GM12865 (cell line): Measurements from ENCODE around the gene HECW1.
"Not testable (repeated sequence)": the region's sequence is repeated elsewhere in the genome, so short reads cannot be mapped to it uniquely, and the experiment has no call there.

Source experiments
- DNase-seq: peaks from one replicate; pipeline ENCODE4 v3.0.0; 2010; ENCODE audit warnings: low read depth
- H3K4me3 ChIP-seq: 2 replicates; pipeline ENCODE4 v1.5.1; 2011; ENCODE audit warnings: mild to moderate bottlenecking, low read depth, low read length, control low read depth
- CTCF ChIP-seq: IDR thresholded peaks from 2 replicates; pipeline ENCODE4 v1.5.1; 2011; ENCODE audit warnings: low read length, control low read depth, low read depth, inconsistent platforms; ENCODE audit not compliant: insufficient read depth; ENCODE audit errors: missing control alignments

HECW1 gene

GRCh38 chr7:43485580-43485979, 373.1 kb downstream of the HECW1 start:
- no peak overlapping the region for H3K4me3 ChIP-seq
- no peak for DNase-seq
- TF ChIP-seq CTCF: no peak

- DNase-seq, H3K4me3 ChIP-seq: not testable (repeated sequence)
Measured at GRCh38 chr7:43486008-43486407, 373.6 kb downstream of the HECW1 start.

GRCh38 chr7:43486634-43487033, 374.2 kb downstream of the HECW1 start:
- no peak for TF ChIP-seq CTCF
- DNase-seq: no peak
- no peak overlapping the region for H3K4me3 ChIP-seq

GRCh38 chr7:43487731-43488073, 375.3 kb downstream of the HECW1 start:
- no peak overlapping the region for H3K4me3 ChIP-seq
- no peak for DNase-seq
- no peak for TF ChIP-seq CTCF

- no peak overlapping the region for H3K4me3 ChIP-seq
- TF ChIP-seq CTCF: no peak
- DNase-seq: no peak
Measured at GRCh38 chr7:43489257-43489656, 376.8 kb downstream of the HECW1 start.

DNA sequence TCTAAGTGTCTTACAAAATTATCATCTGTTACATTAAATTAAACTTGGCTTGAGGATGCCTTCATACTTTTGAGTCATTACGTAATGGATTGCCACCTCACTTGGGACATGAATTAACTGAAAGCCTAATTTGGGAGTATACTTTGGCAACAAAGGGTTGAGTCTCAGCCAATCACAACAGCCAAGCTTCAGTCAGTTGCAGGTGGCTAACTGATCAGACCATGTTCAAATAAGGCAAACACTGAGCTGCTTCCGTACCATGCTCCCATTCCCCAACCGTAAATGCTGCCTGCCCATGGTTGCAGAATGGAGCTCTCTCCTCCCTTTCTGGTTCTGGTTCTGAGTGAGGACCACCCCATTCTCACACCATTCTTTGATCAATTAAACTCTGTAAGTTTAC, 377.6 kb downstream of the HECW1 start:
- H3K4me3 ChIP-seq: no peak overlapping the region
- no peak for TF ChIP-seq CTCF
- DNase-seq: no peak

- no peak for DNase-seq
- no peak for TF ChIP-seq CTCF
- no peak overlapping the region for H3K4me3 ChIP-seq
Measured at GRCh38 chr7:43491123-43491522, 378.7 kb downstream of the HECW1 start.

- no peak for DNase-seq
- H3K4me3 ChIP-seq: no peak overlapping the region
- TF ChIP-seq CTCF: no peak
Measured at GRCh38 chr7:43491984-43492383, 379.5 kb downstream of the HECW1 start.
